Superior temporal gyrus (tissue), 1 donor: ENCODE data around the gene ZNF683.
A peak's percentile ranks its signal among the peaks of the same experiment; 100 is the strongest.
"Not testable (repeated sequence)": the region's sequence is repeated elsewhere in the genome, so short reads cannot be mapped to it uniquely, and the experiment has no call there.

Experiments
- DNase-seq: peaks from one replicate; pipeline ENCODE4 v3.0.0-alpha.2; 2016; ENCODE audit errors: extremely low spot score

ZNF683 gene

DNA sequence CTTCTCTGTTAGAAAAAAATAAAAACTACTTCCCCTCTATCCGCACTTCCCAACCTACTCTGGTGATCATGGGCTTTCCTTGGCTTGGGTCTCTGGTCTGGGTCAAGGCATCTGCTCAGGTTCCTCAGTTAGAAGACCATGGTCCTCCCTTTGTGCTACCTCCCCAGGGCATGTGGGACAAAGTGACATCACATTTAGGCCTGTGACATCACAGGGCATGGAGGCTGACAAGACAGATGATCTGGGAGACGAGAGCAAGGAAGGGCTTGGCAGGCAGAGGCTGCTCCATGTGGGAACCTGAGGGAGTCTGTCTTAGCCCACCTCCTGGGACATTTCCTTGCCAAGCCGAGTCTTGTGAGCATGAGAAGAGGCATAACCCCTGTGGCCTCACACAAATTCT, at the start of gene ZNF683:
ZNF683 (minus strand) TSS at position 140 of the 400 bp plus-strand sequence. CDS start 4,179 bp downstream, outside the sequence.
- DNase-seq = not testable (repeated sequence)

DNA sequence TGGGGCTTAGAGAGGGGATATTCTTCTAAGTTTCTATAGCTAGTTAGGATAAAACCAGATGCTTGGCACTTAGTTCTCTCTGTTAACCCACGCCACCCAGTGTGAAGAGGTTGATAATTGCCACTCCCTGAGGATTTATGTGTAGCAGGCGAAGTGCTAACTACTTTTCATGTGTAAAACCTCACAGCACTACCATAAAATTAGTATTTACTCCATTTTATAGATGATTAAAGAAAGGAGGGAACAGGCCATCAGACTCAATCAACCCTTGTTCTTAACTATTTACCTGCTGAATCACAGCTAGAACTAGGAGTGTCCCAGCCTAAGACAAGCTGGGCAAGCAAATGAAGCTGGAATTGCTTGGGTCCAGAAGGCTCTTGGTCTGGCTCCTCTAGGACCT, 46.9 kb upstream of the ZNF683 start:
- DNase-seq = no peak

DNA sequence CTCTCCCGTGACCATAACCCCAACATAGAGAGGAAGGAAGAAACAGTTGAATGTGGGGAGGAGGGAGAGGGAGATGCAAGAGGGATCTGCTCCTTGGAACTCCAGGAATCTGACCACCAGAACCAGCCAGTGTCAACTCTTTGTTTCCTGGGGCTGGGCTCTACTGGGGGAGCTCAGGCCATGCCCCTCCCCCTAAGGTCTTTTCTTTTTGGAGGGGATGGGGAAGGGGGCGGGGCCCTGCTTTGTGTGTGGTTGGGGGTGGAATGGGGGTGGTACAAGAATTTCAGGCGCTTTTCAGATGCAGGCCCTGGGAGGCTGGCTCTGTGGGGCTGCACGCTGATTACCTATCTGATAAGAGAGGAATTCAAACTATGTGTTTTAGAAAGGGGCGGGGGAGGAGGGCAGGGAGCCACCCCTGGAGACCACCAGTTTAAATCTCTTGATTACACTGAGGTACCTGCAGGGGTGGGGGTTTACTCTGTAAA, 46.4 kb upstream of the ZNF683 start:
- no peak for DNase-seq

DNA sequence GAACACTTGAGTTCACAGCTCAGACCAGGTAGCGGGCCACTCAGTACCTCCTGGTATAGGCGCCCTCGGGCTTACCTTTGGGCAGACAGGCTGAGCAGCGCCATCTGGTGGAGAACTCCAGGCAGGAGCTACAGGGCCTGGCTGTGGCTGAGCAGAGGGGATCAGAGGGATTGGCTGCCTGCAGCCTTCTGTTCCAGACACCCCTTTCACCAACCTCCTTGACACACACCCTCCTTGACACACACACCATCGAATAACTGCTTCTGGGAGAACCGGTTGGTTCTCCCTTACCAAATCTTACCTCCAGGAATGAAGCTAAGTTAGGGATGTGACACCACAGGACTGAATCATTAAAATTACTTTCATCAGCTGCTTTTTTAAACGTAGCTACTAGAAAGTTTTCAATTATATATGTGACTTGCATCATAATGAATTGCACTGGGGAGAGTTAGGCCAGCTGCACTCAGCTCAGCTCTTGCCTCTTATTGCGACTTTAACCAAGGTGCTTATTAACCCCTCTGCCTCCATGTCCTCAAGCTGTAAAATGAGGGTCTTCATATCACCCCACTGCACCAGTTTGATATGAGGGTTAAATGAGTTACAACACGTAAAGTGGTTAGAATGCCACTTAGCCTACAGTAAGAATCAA, 44.7 kb upstream of the ZNF683 start:
- DNase-seq = peak; percentile 73

DNA sequence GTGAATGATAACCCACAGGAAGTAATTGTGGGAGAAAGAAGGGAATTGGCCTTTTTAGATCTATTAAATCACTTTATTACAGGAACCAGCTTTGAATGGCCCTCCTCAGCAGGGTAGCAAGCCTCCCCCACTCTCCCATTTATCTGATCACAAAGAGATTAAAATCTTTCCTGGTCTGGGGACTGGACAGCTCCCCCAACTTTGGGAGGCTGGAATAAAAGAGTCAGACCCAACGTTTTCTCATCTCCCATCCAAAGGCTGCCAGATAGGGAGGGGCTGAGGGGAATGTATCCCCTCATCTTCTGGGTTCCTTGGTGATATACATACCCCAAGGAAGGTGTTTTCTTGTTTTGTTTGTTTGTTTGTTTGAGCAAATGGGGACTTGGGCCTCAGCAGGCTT, 40.5 kb upstream of the ZNF683 start:
- DNase-seq = no peak

DNA sequence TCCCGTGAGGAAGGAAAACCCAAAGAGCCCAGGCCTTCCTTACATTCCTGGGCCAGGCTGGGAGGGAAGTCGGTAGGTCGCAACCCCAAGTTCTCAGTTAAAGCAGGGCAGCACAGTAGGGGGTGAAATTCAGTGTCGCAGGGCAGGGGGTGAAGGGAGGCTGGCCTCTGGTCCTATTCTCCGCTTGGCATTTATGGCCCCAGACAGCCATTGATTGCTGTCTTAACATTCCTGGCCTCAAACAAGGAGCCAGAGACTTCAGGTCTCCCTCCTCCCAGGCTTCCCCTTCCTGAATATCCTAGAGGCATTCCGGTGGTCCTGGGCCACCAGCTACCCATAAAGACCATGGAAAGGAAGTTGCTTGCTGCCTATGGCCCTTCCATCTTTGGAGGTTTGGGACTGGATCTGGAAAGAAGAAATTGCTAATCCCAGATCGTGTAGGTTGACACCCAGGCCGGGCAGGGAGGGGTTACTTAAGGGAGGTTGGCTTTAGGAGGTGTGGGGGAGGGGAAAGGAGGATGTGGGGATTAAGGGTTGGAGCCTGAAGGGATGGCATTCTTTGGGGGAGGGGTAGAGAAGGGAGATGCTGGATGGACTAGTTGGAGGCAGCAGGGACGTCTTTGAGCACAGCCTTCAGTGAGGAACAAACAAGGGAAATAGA, 39.8 kb upstream of the ZNF683 start:
- DNase-seq = no peak

DNA sequence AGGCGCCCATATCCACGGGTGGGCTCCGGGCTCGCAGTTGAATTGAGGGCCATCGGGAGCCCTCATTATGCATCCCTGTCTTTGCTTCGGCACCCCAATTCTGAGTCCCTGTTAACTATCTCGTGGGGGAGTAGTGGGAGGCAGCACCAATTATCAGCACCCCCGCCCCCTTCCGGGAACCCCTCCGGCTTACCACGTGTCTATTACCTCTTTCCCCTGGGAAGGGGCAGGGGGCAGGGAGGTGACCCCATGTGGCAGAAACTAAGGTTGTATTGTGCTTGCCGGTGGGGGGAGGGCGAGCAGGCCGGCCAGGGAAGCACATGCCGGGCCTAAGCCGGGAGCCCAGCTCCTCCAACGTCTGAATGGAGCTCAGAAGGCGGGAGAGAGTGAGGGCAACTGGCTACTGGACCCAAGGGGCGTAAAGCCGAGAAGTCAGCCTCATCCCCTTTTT, 39.1 kb upstream of the ZNF683 start:
- DNase-seq = no peak

DNA sequence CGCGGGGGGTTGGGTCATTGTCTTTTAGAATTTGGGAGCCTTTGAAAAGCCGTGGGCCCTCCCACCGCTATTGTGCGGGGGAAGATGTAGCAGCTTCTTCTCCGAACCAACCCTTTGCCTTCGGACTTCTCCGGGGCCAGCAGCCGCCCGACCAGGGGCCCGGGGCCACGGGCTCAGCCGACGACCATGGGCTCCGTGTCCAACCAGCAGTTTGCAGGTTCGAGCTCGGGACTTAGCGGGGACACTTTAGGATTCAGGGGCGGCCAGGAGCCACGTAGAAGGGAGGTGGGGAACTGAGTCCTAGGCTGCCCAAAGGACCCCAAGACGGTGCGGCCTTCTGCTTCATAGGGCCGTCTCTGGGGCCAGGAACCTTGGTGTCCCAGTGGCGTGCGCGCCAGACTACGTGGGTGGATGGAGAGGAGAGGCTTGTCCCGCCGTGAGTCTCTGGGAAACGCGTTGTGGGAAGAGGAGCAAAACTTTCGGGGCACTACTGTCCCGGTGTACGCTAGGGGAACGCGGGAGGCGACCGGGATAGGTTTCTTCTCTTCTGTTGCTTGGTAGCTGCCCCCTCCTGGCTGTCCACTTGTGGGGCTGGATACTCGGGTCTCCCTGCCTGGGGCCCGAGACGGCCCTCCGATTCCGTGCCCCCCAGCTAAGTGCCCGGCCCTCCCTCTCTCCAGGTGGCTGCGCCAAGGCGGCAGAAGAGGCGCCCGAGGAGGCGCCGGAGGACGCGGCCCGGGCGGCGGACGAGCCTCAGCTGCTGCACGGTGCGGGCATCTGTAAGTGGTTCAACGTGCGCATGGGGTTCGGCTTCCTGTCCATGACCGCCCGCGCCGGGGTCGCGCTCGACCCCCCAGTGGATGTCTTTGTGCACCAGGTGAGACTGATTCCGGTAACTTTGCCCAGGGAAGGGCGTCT, 38.4 kb upstream of the ZNF683 start, which contains the start of gene LIN28A:
LIN28A (plus strand) TSS at position 112 of the 918 bp plus-strand sequence; CDS start at position 187, 75 bp downstream.
- no peak for DNase-seq

DNA sequence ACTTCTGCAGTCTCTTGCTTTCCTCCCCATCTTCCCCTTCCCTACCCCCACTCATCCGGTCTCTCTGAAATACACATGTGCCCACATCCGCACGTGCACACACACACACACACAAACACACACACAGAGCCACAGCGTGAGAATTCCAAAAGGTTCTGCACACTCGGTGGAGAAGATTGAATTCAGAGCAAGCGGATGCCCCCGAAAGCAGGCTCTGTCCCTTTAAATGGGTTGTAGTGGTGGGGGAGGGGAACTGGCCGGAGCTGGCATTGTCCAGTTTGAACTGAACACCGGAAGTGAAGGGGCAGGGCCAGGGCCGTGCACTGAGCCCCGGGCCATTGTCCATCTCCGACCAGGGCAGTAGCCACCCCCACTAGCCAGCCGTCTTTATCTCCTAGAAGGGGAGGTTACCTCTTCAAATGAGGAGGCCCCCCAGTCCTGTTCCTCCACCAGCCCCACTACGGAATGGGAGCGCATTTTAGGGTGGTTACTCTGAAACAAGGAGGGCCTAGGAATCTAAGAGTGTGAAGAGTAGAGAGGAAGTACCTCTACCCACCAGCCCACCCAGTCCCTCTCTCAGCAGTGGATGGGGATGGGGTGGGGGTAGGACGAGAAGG, 36.7 kb upstream of the ZNF683 start:
- DNase-seq = no peak

DNA sequence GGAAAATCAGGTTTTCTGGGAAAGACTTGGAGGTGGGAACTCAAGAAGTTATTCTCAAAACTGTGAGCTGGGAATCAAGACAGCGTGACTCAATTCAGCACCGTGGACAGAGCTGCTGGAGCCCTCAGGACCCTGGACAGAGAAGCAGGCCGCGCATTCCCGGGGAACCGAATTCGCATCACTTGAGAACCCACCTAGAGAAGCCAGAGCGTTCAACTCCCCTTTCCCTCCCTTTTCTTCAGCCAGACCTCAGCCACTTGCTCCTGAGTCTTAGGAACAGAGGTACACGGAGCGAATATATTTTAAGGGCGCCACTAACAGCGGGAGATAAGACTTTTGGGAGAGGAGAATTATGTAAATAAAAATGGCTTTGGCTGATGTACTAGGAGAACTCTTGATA, 36.1 kb upstream of the ZNF683 start:
- peak; percentile 66 for DNase-seq

DNA sequence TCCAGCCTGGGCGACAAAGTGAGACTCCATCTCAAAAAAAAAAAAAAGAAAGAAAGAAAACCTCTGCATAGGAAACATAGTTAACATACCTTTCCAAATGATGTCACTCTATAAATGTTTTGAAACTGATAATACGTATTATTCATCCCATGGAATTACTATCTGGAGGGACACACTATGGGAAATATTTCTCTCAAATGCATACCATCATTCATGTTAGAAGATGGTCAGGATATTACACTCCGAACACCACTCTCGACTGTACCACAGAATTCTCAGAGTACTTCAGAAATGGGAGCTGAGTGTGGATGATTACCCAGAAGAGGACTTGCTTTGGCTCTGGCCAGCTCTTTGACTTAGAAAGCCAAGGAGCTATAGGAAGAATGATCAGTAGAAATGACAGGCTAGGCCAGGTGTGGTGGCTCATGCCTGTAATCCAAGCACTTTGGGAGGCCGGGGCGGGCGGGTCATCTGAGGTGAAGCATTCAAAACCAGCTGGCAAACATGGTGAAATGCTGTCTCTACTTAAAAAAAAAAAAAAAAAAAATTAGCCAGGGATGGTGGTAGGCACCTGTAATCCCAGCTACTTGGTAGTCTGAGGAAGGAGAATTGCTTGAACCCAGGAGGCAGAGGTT, 32.8 kb upstream of the ZNF683 start:
- DNase-seq = no peak

DNA sequence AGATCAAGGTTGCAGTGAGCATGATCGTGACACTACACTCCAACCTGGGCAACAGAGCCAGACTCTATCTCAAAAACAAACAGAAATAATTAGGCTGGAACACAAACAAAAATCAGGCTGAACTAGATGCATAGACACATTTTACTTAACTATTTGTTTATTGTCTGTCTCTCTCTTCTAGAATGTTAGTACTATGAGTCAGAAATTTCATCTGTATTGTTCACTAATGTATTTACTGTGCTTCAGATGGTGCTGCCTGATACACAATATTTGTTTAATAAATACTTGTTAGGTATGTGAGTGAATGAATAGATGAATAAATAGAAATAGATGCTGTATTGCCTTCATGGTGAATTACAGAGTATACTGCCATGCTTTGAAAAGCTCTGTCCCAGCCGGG, 32.1 kb upstream of the ZNF683 start:
- no peak for DNase-seq

DNA sequence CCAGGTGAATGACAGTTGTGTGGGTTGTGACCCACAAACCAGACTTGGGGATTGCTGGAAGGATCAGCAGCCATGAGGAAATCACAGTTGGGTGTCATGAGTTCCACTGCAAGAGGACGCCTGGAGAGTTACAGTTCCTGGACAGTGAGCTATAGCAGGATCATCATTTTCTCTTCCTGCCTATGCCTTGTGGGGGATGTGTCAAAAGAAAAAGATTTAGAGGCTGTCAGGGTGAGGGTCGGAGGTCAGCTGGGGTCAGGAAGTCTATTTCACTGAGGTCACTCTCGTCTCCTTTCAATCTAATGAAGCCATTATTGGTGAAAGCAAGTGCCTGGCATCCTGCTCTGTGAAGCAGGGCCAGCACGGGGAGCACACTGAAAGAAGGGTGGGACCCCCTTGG, 31.1 kb upstream of the ZNF683 start:
- no peak for DNase-seq

DNA sequence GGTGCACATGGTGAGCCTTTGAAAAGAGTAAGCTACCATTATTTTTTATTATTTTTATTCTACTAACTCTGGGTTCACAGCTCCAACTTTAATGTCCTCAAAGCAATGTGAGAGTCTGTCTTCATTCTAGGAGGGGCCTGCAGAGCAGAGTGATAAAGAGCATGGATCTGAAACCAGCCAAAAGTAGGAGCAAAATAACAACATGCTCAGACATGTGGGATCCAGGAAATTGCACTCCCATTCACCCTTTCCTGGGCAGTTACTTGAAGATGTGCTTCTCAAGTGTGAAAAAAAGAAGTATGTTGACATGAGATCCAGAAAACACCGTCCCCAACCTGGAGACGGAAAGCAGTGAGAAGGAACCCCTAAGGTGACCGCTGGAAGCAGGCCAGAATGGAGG, 29.3 kb upstream of the ZNF683 start:
- no peak for DNase-seq

DNA sequence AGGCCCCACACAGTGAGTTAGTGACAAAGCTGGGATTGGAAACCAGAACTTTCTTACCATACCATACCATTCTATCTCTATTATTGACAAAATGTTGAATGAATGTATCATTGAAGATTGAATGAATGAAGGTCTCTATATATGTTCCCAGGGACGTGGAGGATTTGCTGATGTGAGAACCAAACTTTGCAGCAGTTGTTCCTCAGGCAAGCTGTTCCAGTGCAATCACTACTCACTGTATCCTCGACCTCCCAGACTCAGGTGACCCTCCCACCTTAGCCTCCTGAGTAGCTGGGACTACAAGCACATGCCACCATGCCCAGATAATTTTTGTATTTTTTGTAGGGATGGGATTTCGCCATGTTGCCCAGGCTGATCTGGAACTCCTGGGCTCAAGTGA, 26.5 kb upstream of the ZNF683 start:
- no peak for DNase-seq

DNA sequence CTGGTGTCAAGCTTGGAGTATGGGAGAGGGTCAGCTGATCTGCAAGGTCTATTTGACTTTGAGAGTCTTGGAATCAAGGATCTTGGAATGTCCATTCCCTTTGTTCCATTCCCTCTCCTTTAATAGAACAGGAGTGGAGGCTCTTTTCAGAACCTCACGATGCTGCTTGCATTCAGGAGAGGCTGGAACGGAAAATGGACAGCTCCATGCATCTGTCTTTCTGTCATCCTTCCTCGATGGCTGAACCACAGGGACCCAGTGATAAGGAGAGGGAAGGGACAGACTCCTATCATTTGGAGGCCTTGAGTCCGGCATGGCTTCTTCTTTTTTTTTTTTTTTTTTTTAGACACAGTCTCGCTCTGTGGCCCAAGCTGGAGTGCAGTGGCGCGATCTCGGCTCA, 23.2 kb upstream of the ZNF683 start:
- no peak for DNase-seq

DNA sequence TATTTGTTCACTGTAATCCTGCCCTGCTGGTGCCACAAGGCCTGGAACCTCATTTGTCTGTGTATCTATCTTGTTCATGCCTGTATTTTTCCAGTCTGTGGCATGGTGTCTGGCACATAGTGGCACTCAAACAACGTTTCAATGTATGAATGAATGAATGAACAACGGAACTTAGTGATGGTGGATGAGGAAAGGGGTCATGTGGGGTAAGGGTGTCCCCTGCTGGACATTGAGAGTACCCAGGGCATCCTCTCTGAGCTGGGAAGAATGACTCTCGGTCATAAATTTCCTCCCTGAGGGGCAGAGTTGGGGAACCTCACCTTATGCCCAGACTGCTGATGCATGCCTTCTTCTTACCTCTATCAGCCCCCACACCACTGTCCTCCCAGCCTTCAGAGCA, 18.9 kb upstream of the ZNF683 start:
- DNase-seq = peak; percentile 19

DNA sequence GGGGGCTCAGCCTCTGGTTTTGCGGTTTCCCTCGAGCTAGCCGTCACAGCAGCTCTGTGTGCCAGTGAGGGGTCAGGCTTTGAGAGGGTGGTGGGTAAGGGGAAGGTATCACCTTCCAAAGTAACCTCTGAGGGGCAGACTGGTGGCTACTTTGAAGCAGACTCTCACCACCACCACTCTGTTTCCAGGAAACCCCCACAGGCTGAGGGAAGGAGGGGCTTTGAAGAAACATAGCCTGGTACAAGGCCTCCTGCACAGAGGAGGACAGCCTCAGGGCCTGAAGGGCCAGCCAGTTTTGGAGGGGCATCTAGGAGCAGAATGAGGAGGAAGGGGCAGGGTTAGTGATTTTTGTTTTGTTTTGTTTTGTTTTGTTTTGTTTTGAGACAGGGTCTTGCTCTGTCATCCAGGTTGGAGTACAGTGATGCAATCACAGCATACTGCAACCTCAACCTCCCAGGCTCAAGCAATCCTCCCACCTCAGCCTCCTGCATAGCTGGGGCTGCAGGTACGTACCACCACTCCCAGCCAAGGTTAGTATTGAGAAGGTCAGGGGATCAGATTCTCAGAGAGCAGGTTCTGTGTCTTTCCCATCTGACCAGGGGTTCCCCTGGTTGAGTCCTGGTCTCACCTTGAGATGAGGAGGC, 17.2 kb upstream of the ZNF683 start:
- no peak for DNase-seq

DNA sequence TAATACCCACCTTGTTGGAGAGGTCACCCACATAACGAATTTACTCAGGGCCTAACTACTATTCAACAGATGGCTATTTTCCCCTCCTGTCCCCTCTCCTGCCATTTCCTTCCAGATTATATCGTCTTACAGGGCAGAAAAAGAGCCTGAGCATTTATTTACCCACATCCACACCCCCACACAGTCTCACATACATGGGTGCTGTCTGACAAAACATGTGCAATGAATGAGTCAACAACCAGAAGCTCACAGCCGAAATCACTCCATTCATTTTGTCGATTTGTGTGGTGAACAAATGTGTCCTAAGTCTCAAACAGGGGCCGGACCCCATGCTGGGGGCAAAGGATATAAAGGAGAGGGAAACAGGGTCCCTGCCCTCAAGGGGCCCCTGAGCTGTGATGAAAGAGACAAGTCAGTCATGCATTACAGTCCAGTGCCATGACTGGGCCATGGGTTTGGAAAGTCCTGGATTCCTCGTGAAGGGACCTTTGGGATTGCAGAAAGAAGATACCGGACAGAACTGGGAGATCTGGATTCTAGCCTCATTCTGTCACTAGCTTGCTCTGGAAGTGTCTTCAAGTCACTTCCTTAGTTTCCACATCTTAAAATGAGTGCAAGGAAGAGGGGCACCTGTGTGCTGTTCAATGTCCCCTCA, 16.4 kb upstream of the ZNF683 start:
- DNase-seq = no peak

DNA sequence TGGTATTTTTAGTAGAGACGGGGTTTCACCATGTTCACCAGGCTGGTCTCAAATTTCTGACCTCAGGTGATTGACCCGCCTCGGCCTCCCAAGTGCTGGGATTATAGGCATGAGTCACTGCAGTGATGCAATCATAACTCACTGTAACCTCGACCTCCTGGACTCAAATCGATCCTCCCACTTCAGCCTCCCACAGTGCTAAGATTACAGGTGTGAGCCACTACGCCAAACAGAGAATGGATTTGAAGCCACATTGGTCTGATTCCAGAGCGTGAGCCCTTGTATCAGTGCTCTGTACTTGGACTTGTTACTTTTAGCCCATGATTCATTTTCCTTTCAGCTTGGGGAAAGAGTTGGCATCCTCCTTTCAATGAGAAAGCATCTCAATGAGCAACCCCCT, 14.9 kb upstream of the ZNF683 start:
- no peak for DNase-seq
